IPS DF 6.9 (cell line): ENCODE results near the gene GRIN2A.

Source experiments
- DNase-seq: peaks from one replicate; pipeline ENCODE4 v3.0.0-alpha.2; 2013; ENCODE audit warnings: low read depth, low spot score
- H3K27ac ChIP-seq: one replicate; pipeline ENCODE4 v1.5.1; 2013; ENCODE audit warnings: low read length, control low read depth
- H3K27me3 ChIP-seq: 2 replicates; pipeline ENCODE4 v1.6.1; 2013; ENCODE audit warnings: mild to moderate bottlenecking, low read length; ENCODE audit not compliant: control insufficient read depth, insufficient read depth
- H3K36me3 ChIP-seq: 2 replicates; pipeline ENCODE4 v1.6.1; 2013; ENCODE audit warnings: low read length; ENCODE audit not compliant: control insufficient read depth, insufficient read depth
- H3K4me1 ChIP-seq: 2 replicates; pipeline ENCODE4 v1.6.1; 2013; ENCODE audit warnings: low read length; ENCODE audit not compliant: control insufficient read depth, insufficient read depth
- H3K4me3 ChIP-seq: 2 replicates; pipeline ENCODE4 v1.5.1; 2013; ENCODE audit warnings: mild to moderate bottlenecking, low read length
- H3K9me3 ChIP-seq: 2 replicates; pipeline ENCODE4 v1.6.1; 2013; ENCODE audit warnings: low read length, inconsistent platforms; ENCODE audit not compliant: control insufficient read depth, insufficient read depth
- WGBS: extraction: QIAGEN DNeasy Blood & Tissue Kit; methylation state at CpG from one replicate; pipeline ENCODE4 v1.1.7; 2013; ENCODE audit warnings: mixed read lengths, missing lambda C conversion rate; ENCODE audit not compliant: insufficient read length, insufficient coverage; 5-methylcytosine and 5-hydroxymethylcytosine counted together

Gene GRIN2A

DNA sequence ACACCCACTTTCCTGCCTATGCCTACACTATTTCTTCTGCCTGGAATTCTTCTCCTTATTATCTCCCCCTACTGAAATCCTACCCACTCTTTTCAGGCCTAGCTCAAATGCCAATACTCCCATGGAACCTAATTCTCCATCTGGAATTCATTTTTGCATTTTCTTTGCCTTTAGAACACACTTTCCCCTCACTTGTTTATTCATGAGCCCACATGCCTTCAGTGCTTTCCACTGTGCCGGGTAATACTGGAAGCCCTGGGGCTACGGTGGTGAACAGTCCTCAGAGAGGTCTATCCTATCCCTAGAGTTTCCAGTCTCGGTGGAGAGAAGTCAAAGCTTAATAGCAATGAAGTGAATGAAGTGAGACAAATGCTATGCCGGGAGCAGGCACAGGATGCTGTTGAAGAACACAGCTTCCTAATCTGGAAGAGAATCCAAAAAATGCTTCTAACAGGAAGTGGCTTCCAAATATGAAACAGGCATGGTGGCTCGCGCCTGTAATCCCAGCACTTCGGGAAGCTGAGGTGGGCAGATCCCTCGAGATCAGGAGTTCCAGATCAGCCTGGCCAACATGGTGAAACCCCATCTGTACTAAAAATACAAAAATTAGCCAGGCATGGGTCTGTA lies 322.4 kb downstream of the GRIN2A start:
- no peaks in the 10 kb centered on the region for H3K4me1 ChIP-seq
- no peak overlapping the region for H3K27ac ChIP-seq
- H3K4me3 ChIP-seq, result no peak overlapping the region
- H3K36me3 ChIP-seq, result no peaks in the 10 kb centered on the region
- no peaks in the 10 kb centered on the region for H3K9me3 ChIP-seq
- no peak for DNase-seq
- no peaks in the 10 kb centered on the region for H3K27me3 ChIP-seq
- no CpG with 5 or more reads among the region's 8 CpGs for WGBS

DNA sequence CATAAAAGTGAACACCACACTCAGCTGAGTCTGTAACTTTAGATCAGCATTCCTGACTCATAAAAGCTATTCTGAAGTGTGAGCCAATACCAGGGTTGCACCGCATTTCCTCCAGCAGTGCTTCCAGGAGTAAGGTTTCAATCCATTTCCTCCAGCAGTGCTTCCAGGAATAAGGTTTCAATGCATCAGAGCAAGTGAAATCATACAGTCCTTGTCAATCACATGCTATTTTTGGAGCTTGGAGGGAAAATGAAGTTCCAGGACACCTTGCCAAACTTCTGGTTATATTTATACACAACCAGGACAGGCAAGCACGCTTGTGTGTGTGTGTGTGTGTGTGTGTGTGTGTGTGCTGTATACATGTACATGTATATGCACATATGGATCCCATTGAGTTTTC lies 327.6 kb downstream of the GRIN2A start:
- no peak for DNase-seq
- no CpG with 5 or more reads among the region's 2 CpGs for WGBS
- Histone ChIP-seq H3K27ac (no peak overlapping the region), H3K4me3 (no peak overlapping the region), H3K36me3 (no peaks in the 10 kb centered on the region), H3K4me1 (no peaks in the 10 kb centered on the region), H3K9me3 (no peaks in the 10 kb centered on the region), H3K27me3 (no peaks in the 10 kb centered on the region)

DNA sequence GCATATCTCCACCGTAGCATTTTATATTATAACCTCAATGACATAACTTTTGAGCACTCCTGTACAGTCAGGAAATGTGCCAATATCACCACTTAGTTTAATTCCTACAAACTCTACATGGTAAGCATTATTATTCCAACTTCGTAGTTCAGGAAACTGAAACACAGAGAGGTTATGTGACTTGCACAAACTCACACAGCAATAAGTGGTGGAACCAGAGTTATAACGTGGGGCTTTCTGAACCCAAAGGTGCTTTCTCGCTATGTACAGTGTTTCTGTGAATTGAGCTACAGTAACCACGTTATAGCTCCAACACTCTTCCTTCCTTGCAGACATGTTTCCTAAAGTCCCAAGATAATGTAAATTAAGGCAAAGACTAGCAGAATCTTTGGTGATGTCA lies 330.2 kb downstream of the GRIN2A start:
- H3K4me3 ChIP-seq, result no peak overlapping the region
- H3K27me3 ChIP-seq, result no peaks in the 10 kb centered on the region
- H3K4me1 ChIP-seq, result no peaks in the 10 kb centered on the region
- H3K36me3 ChIP-seq, result no peaks in the 10 kb centered on the region
- no CpG with 5 or more reads among the region's 5 CpGs for WGBS
- no peak overlapping the region for H3K27ac ChIP-seq
- H3K9me3 ChIP-seq, result no peaks in the 10 kb centered on the region
- no peak for DNase-seq

DNA sequence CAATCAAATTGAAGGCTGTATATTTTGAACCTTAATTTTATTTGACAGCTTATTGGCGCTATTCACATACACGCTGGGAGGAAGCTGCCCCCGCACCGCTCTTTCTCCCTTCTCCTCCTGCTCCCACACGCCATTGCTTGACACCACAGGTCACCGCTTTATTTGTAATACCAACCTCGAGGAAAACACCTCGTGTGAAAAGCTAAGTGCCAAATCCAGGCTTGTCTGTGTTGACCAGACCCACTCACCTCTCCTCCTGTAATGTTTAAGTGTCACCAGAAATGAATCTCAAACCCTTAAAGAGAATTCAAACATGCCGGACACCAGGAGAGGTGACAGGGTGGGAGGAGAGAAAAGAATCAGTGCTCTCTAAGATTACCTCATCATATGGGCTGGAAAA lies 331.4 kb downstream of the GRIN2A start:
- no peaks in the 10 kb centered on the region for H3K36me3 ChIP-seq
- no peak for DNase-seq
- H3K4me3 ChIP-seq, result no peak overlapping the region
- no peaks in the 10 kb centered on the region for H3K4me1 ChIP-seq
- no peak overlapping the region for H3K27ac ChIP-seq
- WGBS, result no CpG with 5 or more reads among the region's 9 CpGs
- H3K27me3 ChIP-seq, result no peaks in the 10 kb centered on the region
- H3K9me3 ChIP-seq, result no peaks in the 10 kb centered on the region

DNA sequence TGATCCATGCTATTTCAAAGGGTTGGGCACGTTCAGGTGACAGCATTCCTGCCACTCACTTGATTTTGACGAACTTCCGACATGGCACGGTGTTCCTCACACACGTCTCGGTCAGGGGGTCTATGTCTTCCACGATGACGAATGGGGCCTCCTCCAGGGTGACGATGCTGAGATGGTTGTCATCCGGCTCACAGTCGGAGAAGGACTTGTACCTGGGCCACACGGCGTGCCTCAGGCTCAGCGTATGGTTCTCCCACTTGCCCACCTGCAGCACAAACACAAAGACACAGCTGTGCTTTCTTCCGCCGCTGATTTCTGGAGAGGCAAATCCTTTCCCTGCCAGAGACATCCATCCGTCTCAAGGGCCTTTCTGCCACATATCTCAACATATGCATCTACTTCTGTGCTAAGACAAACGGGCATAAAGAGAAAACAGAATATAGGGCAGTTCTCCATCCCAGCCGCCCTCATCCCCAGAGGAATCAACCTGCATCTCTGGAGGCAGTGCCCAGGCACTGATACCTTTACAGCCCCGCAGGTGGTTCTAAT lies 332.5 kb downstream of the GRIN2A start:
- H3K4me3 ChIP-seq, result no peak overlapping the region
- WGBS, result no CpG with 5 or more reads among the region's 20 CpGs
- no peak for DNase-seq

DNA sequence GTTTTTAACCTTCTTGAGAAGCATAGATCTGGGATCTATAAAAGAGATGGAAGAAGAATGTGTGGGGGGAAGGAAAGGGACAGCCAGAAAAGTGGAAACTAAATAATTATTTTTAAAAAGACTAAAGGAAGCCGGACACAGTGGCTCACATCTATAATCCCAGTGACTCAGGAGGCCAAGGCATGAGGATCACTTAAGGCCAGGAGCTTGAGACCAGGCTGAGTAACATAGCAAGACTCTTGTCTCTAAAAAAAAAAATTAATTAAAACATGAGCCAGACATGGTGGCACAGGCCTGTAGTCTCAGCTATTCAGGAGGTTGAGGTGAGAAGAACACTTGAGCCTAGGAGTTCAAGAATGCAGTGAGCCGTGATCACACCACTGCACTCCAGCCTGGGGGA lies 335.1 kb downstream of the GRIN2A start:
- H3K36me3 ChIP-seq, result no peaks in the 10 kb centered on the region
- no peaks in the 10 kb centered on the region for H3K27me3 ChIP-seq
- no peaks in the 10 kb centered on the region for H3K4me1 ChIP-seq
- no CpG with 5 or more reads among the region's 2 CpGs for WGBS
- DNase-seq, result no peak
- H3K4me3 ChIP-seq, result no peak overlapping the region
- H3K27ac ChIP-seq, result no peak overlapping the region
- no peaks in the 10 kb centered on the region for H3K9me3 ChIP-seq

More for the DNA sequence above, 332.5 kb downstream of the GRIN2A start:
- Histone ChIP-seq H3K36me3 (no peaks in the 10 kb centered on the region), H3K27ac (no peak overlapping the region), H3K27me3 (no peaks in the 10 kb centered on the region), H3K4me1 (no peaks in the 10 kb centered on the region), H3K9me3 (no peaks in the 10 kb centered on the region)

DNA sequence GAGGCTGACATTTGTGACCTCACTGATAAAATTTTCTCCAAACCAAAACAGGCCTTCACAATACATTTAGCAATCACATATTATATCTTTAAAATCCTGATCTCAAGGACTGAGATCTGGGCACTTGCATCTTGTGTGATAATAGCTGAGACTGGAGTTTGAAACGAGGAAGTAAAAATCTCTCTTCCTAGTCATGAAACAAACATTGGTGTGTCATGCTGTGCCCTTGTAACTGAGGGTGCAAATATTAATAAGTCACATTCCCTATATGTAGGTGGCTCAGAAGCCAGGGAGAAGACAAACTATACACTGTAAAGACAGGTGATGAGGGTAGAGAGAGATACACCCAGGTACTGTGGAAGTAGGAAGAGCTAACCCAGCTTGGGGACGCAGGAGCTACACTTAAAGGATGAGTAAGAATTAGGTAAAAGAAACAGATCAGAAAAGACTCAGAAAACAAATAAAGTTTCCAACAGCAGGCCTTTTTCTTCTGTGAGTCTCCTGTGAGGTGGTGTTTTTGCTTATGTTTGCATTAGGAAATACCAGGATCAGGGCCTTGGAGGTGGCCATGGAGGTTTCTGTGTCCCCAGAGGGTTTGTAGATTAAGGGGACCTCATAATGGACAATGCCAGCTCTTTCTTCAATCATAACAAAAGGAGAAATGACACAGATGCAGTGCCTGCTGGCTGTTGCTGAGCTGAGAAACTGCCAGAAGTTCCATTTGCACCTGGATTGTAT lies 335.7 kb downstream of the GRIN2A start:
- no CpG with 5 or more reads among the region's 2 CpGs for WGBS
- H3K27ac ChIP-seq, result no peak overlapping the region
- no peak for DNase-seq
- H3K4me1 ChIP-seq, result no peaks in the 10 kb centered on the region
- H3K9me3 ChIP-seq, result no peaks in the 10 kb centered on the region
- no peaks in the 10 kb centered on the region for H3K36me3 ChIP-seq
- no peaks in the 10 kb centered on the region for H3K27me3 ChIP-seq
- no peak overlapping the region for H3K4me3 ChIP-seq

DNA sequence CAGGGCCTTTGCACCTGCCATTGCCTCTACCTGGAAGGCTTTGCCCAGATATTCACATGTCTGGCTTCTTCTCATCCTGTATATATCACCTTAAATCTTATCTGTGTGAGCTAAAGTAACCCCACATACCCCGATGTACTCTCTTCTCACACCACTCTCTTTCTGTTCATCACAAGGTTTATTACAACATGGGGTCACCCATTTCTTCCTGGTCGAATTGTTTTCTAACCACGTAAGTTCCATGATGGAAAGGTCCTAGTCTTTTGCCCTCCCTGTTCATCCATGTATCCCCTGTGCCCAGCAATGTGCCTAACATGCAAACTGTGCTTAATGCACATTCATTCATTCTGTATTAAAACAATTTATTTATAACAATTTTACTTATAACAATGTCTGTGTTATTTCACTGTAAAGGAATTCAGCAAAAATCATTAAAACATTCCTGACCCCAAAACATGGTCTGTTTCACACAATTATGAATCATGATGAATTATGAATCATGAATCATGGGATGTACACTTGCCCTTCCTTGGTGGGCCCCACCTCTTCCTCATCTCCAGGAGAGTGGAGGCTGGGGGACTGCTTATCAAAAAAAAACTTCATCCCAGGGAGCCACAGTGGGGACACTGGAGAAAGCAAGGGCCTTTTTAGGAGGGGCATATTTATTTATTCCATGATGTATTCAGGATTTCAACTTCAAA lies 336.4 kb downstream of the GRIN2A start:
- Histone ChIP-seq H3K4me1 (no peaks in the 10 kb centered on the region), H3K36me3 (no peaks in the 10 kb centered on the region), H3K27ac (no peak overlapping the region), H3K27me3 (no peaks in the 10 kb centered on the region), H3K4me3 (no peak overlapping the region), H3K9me3 (no peaks in the 10 kb centered on the region)
- no peak for DNase-seq
- WGBS, result no CpG with 5 or more reads among the region's 3 CpGs

DNA sequence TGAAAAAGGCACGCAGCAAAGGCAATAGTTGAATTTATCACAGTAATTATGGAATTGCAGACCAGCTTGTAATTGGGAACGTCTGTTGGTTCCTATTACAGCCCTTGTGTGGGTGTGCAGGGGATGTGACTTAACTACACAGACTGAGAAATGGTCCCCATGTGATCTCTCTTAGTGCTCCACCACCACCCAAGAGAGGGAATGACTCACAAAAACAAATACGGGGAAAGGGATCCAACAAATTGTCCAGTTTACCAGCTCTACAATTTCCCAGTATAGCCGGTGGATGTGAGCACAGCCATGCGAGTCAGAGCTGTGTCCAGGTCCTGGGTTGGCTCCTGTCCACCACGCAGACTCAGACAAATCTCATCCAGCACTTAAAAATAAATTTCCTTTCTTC lies 337.9 kb downstream of the GRIN2A start:
- DNase-seq, result no peak
- H3K27me3 ChIP-seq, result no peaks in the 10 kb centered on the region
- no CpG with 5 or more reads among the region's 6 CpGs for WGBS

DNA sequence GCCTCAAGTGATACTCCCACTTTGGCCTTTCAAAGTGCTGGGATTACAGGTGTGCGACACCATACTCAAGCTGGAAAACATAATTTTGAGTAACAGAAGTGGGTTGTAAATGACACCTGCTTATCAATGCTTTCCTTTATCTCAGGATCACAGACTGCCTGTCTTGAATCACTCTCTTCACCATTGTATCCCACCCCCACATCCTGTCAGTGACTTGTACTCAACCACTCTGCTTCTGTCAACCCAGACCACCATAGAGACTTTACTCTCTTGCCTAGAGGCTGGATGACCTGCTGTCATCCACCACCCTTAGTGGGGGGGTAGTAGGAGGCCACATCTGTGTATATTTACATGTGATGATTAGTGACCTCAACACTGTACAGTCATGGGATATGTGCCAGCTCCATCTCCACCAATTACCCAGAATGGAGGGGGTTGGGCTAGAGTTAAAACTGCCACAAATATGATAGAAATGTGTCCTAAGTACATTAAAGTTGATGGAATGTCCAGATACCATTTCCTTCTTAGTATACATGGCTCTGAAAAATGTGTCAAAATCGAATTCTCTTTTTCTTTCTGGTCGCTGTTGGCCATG lies 338.7 kb downstream of the GRIN2A start:
- no peaks in the 10 kb centered on the region for H3K36me3 ChIP-seq
- DNase-seq, result no peak
- H3K4me1 ChIP-seq, result no peaks in the 10 kb centered on the region
- no peaks in the 10 kb centered on the region for H3K27me3 ChIP-seq
- no peak overlapping the region for H3K4me3 ChIP-seq
- no peak overlapping the region for H3K27ac ChIP-seq
- no CpG with 5 or more reads among the region's 3 CpGs for WGBS
- no peaks in the 10 kb centered on the region for H3K9me3 ChIP-seq

More for the DNA sequence above, 337.9 kb downstream of the GRIN2A start:
- Histone ChIP-seq H3K4me1 (no peaks in the 10 kb centered on the region), H3K27ac (no peak overlapping the region), H3K9me3 (no peaks in the 10 kb centered on the region), H3K36me3 (no peaks in the 10 kb centered on the region), H3K4me3 (no peak overlapping the region)
